K562 (cell line): ENCODE results near the gene SPDEF. TPM values are rescaled to one million over a fixed set of nuclear protein-coding genes. Genes with fewer than 3 reads are reported as not detected.

Experiments
- ATAC-seq: fragments of 200-7000 bp; cut with Tn5 transposase; 3 replicates; pipeline ENCODE4 v1.9.1; 2020; ENCODE audit warnings: moderate library complexity
- BruUV-seq: library from RNA; stranded (reverse); fragments of 400-500 nt; replicated peaks from 2 replicates; lab custom pipeline; 2021; lab: Mats Ljungman, UMichigan
- CTCF ChIA-PET: fragments of 300-600 bp; formaldehyde crosslinking; extraction: SDS; loops from one replicate; lab custom pipeline; 2021; ENCODE audit warnings: low intra/inter-chr PET ratio; lab: Yijun Ruan, JAX
- POLR2A ChIA-PET: fragments of 300-600, 350-650 bp; sonication (Branson Sonifier 250); formaldehyde crosslinking; extraction: SDS; loops from one replicate; lab custom pipeline; 2021; ENCODE audit warnings: antibody characterized with exemption, inconsistent platforms; lab: Yijun Ruan, JAX
- DNase-seq, 4 experiments: peaks; one replicate each; pipeline versions ENCODE4 v3.0.0 to v3.0.0-alpha.2; 2011 to 2018; ENCODE audit warnings: low spot score in 3 of 4, mixed read lengths in 3 of 4; ENCODE audit errors: extremely low read depth in 1 of 4
- FAIRE-seq: peaks from 2 replicates; lab custom pipeline; 2011; peaks lifted over from hg19 to GRCh38; lab: Jason Lieb, UNC
- H2AFZ ChIP-seq: 2 replicates; pipeline ENCODE4 v1.6.0; 2011; ENCODE audit warnings: low read depth, low read length, control low read depth, inconsistent platforms
- H3K27ac ChIP-seq: fragments of 200-600 bp; 3 replicates; pipeline ENCODE4 v1.8.0; 2011; ENCODE audit warnings: low read depth, mild to moderate bottlenecking, control low read depth, inconsistent platforms, low read length, moderate library complexity, mixed read lengths; ENCODE audit errors: extremely low read depth
- H3K27me3 ChIP-seq, 2 experiments: fragments of 300-600 bp in 1 of 2; 2 replicates in 1 of 2; 3 replicates in 1 of 2; pipeline versions ENCODE4 v1.6.0 to v1.8.0; 2011; ENCODE audit warnings: inconsistent platforms in 2 of 2, low read length in 2 of 2, mild to moderate bottlenecking in 1 of 2, mixed read lengths in 1 of 2, moderate library complexity in 1 of 2; ENCODE audit not compliant: control insufficient read depth in 2 of 2, insufficient read depth in 2 of 2
- H3K36me3 ChIP-seq: fragments of 300-600 bp; 3 replicates; pipeline ENCODE4 v1.8.0; 2011; ENCODE audit warnings: mild to moderate bottlenecking, low read length, inconsistent platforms; ENCODE audit not compliant: control insufficient read depth, insufficient read depth
- H3K4me1 ChIP-seq, 2 experiments: fragments of 200-600 bp in 1 of 2; replicated peaks in 1 of 2; 2 replicates in 1 of 2; 3 replicates in 1 of 2; pipeline versions ENCODE4 v1.5.1 to v1.8.0; 2011; ENCODE audit warnings: inconsistent platforms in 2 of 2, low read length in 2 of 2, mild to moderate bottlenecking in 1 of 2, mixed read lengths in 1 of 2, moderate library complexity in 1 of 2; ENCODE audit not compliant: control insufficient read depth in 2 of 2, insufficient read depth in 2 of 2
- H3K4me2 ChIP-seq: 2 replicates; pipeline ENCODE4 v1.6.1; 2011; ENCODE audit warnings: low read length, control low read depth, inconsistent platforms, mixed read lengths; ENCODE audit not compliant: insufficient read depth
- H3K4me3 ChIP-seq: fragments of 200-600 bp; sonication (generic), shearing (Covaris generic); 2 replicates; pipeline ENCODE4 v1.5.1; 2016; ENCODE audit warnings: control low read depth, inconsistent platforms
- H3K79me2 ChIP-seq: fragments of 200-600 bp; 3 replicates; pipeline ENCODE4 v1.8.0; 2011; ENCODE audit warnings: low read length, inconsistent platforms; ENCODE audit not compliant: control insufficient read depth, insufficient read depth
- H3K9ac ChIP-seq, 2 experiments: 2 replicates each; pipeline versions ENCODE4 v1.6.0 to v1.6.1; 2011; ENCODE audit warnings: low read depth in 2 of 2, low read length in 2 of 2, control low read depth in 1 of 2, inconsistent platforms in 1 of 2, mild to moderate bottlenecking in 1 of 2, mixed read lengths in 1 of 2; ENCODE audit not compliant: insufficient read depth in 1 of 2
- H3K9me1 ChIP-seq: one replicate; pipeline ENCODE4 v1.6.0; 2011; ENCODE audit warnings: inconsistent platforms, mild to moderate bottlenecking, low read length, moderate library complexity; ENCODE audit not compliant: control insufficient read depth, insufficient read depth
- H3K9me3 ChIP-seq: replicated peaks from 2 replicates; pipeline ENCODE4 v1.5.1; 2011; ENCODE audit warnings: low read depth, low read length, inconsistent platforms; ENCODE audit not compliant: control insufficient read depth, insufficient read depth
- H4K20me1 ChIP-seq: replicated peaks from 2 replicates; pipeline ENCODE4 v1.6.1; 2011; ENCODE audit warnings: low read length, inconsistent platforms, mixed read lengths; ENCODE audit not compliant: control insufficient read depth, insufficient read depth
- CBX1 ChIP-seq: sonication (generic); IDR thresholded peaks from 2 replicates; pipeline ENCODE4 v1.6.1; 2016; ENCODE audit warnings: antibody characterized with exemption, low read depth, mild to moderate bottlenecking
- EHMT2 ChIP-seq: fragments of 450-650 bp; IDR thresholded peaks from 2 replicates; pipeline ENCODE4 v1.6.1; 2018; ENCODE audit warnings: antibody characterized with exemption
- NFE2 ChIP-seq: IDR thresholded peaks from 2 replicates; pipeline ENCODE4 v1.6.1; 2014; ENCODE audit warnings: antibody characterized with exemption, low read depth
- RFX1 ChIP-seq: fragments of 450-650 bp; IDR thresholded peaks from 2 replicates; pipeline ENCODE4 v1.6.1; 2016; ENCODE audit warnings: mild to moderate bottlenecking, moderate library complexity
- SRSF1 ChIP-seq: fragments of 200-400 bp; formaldehyde crosslinking; IDR thresholded peaks from 2 replicates; pipeline ENCODE4 v1.6.1; 2017; ENCODE audit warnings: mild to moderate bottlenecking, low read depth, low read length, moderate library complexity
- WGBS: fragments of 100-300 bp; shearing (Covaris generic); methylation state at CpG from one replicate; pipeline ENCODE4 v1.1.6; 2016; ENCODE audit warnings: low coverage, mixed read lengths; ENCODE audit not compliant: insufficient coverage; ENCODE audit errors: missing lambda C conversion rate; 5-methylcytosine and 5-hydroxymethylcytosine counted together
- in situ Hi-C: fragments of 300-500 bp; cut with MboI; formaldehyde crosslinking; loops from 4 replicates; pipeline ENCODE4 v1.15.0; 2018; ENCODE audit warnings: inconsistent platforms, mixed read lengths
- intact Hi-C: fragments of 100-400 bp; cut with micrococcal nuclease; formaldehyde crosslinking; loops from 2 replicates; pipeline ENCODE4 v1.14.2; 2022
- polyA plus RNA-seq, 8 experiments: library from polyadenylated mRNA; depleted of rRNA in 4 of 8; stranded (reverse) in 5 of 8; unstranded in 3 of 8; fragments of >200 nt; fragmentation: Nextera tagmentation in 2 of 8; fragmentation: Illumina TruSeq in 1 of 8; extraction: Ambion mirVana in 2 of 8; extraction: Trizol in 1 of 8; gene quantifications; 2 replicates each; pipeline versions ENCODE4 v1.2.1 to v1.2.3, GENCODE V29; 2011 to 2014; ENCODE audit warnings: inconsistent platforms in 1 of 8, missing spikeins in 1 of 8
- total RNA-seq, 7 experiments: library from RNA; depleted of rRNA in 6 of 7; stranded (reverse); fragments of >200 nt in 6 of 7; fragmentation: Illumina TruSeq in 2 of 7; extraction: Trizol in 2 of 7; gene quantifications; 2 replicates each; pipeline versions ENCODE4 v1.2.1 to v1.2.3, GENCODE V29; 2011 to 2021; ENCODE audit warnings: low replicate concordance in 1 of 7
- TF ChIP-seq, protein P1 (sequence below): fragments of 250-450 bp; sonication (Bioruptor Pico); IDR thresholded peaks from 2 replicates; pipeline ENCODE4 v1.4.0; 2020
- TF ChIP-seq, protein P2 (sequence below): fragments of 250-450 bp; sonication (Bioruptor Pico); IDR thresholded peaks from 2 replicates; pipeline ENCODE4 v1.4.0; 2020; ENCODE audit warnings: borderline replicate concordance
- TF ChIP-seq, protein P3 (sequence below): sonication (generic); formaldehyde crosslinking; IDR thresholded peaks from 2 replicates; pipeline ENCODE4 v1.8.0; 2023; ENCODE audit warnings: mild to moderate bottlenecking, missing genetic modification reagents

Gene SPDEF
- total and polyA plus RNA-seq, 9 of the 15 experiments (the other 6 are each of a cell fraction or from before 2014, with no cell fraction given) = 0.04 to 0.12 (median 0.11) TPM; not detected in 5

DNA sequence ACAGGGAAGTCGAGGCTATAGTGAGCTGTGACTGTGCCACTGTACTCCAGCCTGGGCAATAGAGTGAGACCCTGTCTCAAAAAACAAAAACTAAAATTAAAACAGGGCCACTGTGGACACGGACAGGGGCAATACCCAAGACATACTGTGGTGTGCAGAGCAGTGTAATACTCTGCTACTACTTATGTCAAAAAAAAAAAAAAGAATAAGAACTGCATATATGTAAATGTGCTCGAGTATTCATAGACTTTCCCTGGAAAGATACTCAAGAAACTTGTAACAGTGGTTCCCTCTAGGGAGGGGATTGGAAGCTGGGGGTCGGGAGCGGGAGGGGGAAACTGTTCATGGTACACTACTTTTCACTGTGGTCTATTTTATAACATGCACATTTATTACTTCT lies 15.9 kb downstream of the SPDEF start:
- Histone ChIP-seq H3K36me3 (no peaks in the 10 kb centered on the region), H3K27ac (no peak overlapping the region), H4K20me1 (no peaks in the 10 kb centered on the region), H3K9me3 (no peaks in the 10 kb centered on the region), H3K4me3 (no peak overlapping the region), H3K4me1 (peaks cover 17 to 55% of the 10 kb centered on the region in 2 experiments), H3K27me3 (no peaks in the 10 kb centered on the region), H2AFZ (no peak overlapping the region), H3K79me2 (no peaks in the 10 kb centered on the region), H3K9ac (no peak overlapping the region), H3K4me2 (no peak overlapping the region), H3K9me1 (no peaks in the 10 kb centered on the region)
- ChIA-PET POLR2A (interaction anchor here (0.6 kb wide), 2 partner anchors 857 to 1402 kb away, joined by 3 read pairs; no protein-coding TSS in a partner anchor), CTCF (no interaction called here)
- TF ChIP-seq CBX1 (no peak), RFX1 (no peak), EHMT2 (no peak), SRSF1 (no peak), NFE2 (no peak)
- TF ChIP-seq, protein P1, sequence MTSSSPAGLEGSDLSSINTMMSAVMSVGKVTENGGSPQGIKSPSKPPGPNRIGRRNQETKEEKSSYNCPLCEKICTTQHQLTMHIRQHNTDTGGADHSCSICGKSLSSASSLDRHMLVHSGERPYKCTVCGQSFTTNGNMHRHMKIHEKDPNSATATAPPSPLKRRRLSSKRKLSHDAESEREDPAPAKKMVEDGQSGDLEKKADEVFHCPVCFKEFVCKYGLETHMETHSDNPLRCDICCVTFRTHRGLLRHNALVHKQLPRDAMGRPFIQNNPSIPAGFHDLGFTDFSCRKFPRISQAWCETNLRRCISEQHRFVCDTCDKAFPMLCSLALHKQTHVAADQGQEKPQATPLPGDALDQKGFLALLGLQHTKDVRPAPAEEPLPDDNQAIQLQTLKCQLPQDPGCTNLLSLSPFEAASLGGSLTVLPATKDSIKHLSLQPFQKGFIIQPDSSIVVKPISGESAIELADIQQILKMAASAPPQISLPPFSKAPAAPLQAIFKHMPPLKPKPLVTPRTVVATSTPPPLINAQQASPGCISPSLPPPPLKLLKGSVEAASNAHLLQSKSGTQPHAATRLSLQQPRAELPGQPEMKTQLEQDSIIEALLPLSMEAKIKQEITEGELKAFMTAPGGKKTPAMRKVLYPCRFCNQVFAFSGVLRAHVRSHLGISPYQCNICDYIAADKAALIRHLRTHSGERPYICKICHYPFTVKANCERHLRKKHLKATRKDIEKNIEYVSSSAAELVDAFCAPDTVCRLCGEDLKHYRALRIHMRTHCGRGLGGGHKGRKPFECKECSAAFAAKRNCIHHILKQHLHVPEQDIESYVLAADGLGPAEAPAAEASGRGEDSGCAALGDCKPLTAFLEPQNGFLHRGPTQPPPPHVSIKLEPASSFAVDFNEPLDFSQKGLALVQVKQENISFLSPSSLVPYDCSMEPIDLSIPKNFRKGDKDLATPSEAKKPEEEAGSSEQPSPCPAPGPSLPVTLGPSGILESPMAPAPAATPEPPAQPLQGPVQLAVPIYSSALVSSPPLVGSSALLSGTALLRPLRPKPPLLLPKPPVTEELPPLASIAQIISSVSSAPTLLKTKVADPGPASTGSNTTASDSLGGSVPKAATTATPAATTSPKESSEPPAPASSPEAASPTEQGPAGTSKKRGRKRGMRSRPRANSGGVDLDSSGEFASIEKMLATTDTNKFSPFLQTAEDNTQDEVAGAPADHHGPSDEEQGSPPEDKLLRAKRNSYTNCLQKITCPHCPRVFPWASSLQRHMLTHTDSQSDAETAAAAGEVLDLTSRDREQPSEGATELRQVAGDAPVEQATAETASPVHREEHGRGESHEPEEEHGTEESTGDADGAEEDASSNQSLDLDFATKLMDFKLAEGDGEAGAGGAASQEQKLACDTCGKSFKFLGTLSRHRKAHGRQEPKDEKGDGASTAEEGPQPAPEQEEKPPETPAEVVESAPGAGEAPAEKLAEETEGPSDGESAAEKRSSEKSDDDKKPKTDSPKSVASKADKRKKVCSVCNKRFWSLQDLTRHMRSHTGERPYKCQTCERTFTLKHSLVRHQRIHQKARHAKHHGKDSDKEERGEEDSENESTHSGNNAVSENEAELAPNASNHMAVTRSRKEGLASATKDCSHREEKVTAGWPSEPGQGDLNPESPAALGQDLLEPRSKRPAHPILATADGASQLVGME (CRISPR knock-in tag) = no peak
- TF ChIP-seq, protein P2, sequence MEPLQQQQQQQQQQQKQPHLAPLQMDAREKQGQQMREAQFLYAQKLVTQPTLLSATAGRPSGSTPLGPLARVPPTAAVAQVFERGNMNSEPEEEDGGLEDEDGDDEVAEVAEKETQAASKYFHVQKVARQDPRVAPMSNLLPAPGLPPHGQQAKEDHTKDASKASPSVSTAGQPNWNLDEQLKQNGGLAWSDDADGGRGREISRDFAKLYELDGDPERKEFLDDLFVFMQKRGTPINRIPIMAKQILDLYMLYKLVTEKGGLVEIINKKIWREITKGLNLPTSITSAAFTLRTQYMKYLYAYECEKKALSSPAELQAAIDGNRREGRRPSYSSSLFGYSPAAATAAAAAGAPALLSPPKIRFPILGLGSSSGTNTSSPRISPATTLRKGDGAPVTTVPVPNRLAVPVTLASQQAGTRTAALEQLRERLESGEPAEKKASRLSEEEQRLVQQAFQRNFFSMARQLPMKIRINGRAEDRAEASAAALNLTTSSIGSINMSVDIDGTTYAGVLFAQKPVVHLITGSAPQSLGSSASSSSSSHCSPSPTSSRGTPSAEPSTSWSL = no peak
- TF ChIP-seq, protein P3, sequence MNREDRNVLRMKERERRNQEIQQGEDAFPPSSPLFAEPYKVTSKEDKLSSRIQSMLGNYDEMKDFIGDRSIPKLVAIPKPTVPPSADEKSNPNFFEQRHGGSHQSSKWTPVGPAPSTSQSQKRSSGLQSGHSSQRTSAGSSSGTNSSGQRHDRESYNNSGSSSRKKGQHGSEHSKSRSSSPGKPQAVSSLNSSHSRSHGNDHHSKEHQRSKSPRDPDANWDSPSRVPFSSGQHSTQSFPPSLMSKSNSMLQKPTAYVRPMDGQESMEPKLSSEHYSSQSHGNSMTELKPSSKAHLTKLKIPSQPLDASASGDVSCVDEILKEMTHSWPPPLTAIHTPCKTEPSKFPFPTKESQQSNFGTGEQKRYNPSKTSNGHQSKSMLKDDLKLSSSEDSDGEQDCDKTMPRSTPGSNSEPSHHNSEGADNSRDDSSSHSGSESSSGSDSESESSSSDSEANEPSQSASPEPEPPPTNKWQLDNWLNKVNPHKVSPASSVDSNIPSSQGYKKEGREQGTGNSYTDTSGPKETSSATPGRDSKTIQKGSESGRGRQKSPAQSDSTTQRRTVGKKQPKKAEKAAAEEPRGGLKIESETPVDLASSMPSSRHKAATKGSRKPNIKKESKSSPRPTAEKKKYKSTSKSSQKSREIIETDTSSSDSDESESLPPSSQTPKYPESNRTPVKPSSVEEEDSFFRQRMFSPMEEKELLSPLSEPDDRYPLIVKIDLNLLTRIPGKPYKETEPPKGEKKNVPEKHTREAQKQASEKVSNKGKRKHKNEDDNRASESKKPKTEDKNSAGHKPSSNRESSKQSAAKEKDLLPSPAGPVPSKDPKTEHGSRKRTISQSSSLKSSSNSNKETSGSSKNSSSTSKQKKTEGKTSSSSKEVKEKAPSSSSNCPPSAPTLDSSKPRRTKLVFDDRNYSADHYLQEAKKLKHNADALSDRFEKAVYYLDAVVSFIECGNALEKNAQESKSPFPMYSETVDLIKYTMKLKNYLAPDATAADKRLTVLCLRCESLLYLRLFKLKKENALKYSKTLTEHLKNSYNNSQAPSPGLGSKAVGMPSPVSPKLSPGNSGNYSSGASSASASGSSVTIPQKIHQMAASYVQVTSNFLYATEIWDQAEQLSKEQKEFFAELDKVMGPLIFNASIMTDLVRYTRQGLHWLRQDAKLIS = no peak
- 18% methylated on average over 5 of the region's 5 CpGs for WGBS
- FAIRE-seq = no peak
- in situ Hi-C loops (no loop called here), intact Hi-C loops (no loop called here)
- DNase-seq = no peak
- ATAC-seq = no peak
- no TSS peak for BruUV-seq
